K562 (cell line): Measurements from ENCODE around the gene CD82. TPM values are rescaled to one million over a fixed set of nuclear protein-coding genes. Genes with fewer than 3 reads are reported as not detected.

ENCODE experiments used
- CREM ChIP-seq: IDR thresholded peaks from 2 replicates; pipeline ENCODE4 v1.6.1; 2014; ENCODE audit warnings: antibody characterized with exemption, low read depth
- CTBP1 ChIP-seq: fragments of 450-650 bp; IDR thresholded peaks from 2 replicates; pipeline ENCODE4 v1.6.1; 2016; ENCODE audit warnings: borderline replicate concordance
- ETV6 ChIP-seq, 3 experiments: fragments of 150-350 bp in 1 of 3; sonication (generic) in 1 of 3; formaldehyde crosslinking in 1 of 3; IDR thresholded peaks; 2 replicates each; pipeline versions ENCODE4 v1.6.1 to v1.8.0; 2014 to 2022; ENCODE audit warnings: borderline replicate concordance in 2 of 3, low read depth in 2 of 3, antibody characterized with exemption in 1 of 3, low read length in 1 of 3, mild to moderate bottlenecking in 1 of 3, missing genetic modification reagents in 1 of 3
- HNRNPH1 ChIP-seq: fragments of 200-400 bp; formaldehyde crosslinking; optimal IDR thresholded peaks from 2 replicates; pipeline ENCODE3; 2017; ENCODE audit warnings: low read depth, mild to moderate bottlenecking, low read length, moderate library complexity
- KAT2B ChIP-seq: IDR thresholded peaks from one replicate; pipeline ENCODE4 v1.6.1; 2012; ENCODE audit warnings: low read depth, mild to moderate bottlenecking, control low read depth, inconsistent platforms, low read length, moderate library complexity
- MEF2A ChIP-seq: IDR thresholded peaks from 2 replicates; pipeline ENCODE4 v1.6.1; 2011; ENCODE audit warnings: low read depth, mild to moderate bottlenecking, low read length, moderate library complexity; ENCODE audit not compliant: control insufficient read depth
- POU5F1 ChIP-seq: fragments of 150-350 bp; IDR thresholded peaks from 2 replicates; pipeline ENCODE4 v1.6.1; 2014; ENCODE audit warnings: borderline replicate concordance, low read length, low read depth, mild to moderate bottlenecking; ENCODE audit not compliant: partially characterized antibody
- RBM17 ChIP-seq: fragments of 200-400 bp; formaldehyde crosslinking; IDR thresholded peaks from 2 replicates; pipeline ENCODE4 v1.6.1; 2017; ENCODE audit warnings: low read depth, mild to moderate bottlenecking, low read length, borderline replicate concordance
- RCOR1 ChIP-seq, 2 experiments: IDR thresholded peaks; 2 replicates each; pipeline ENCODE4 v1.6.1; 2012; ENCODE audit warnings: low read depth in 2 of 2, low read length in 2 of 2, borderline replicate concordance in 1 of 2, improper control_type of control experiment in 1 of 2
- RFX5 ChIP-seq: IDR thresholded peaks from 2 replicates; pipeline ENCODE4 v1.6.1; 2011; ENCODE audit warnings: low read depth, mild to moderate bottlenecking, improper control_type of control experiment, low read length
- STAT5B ChIP-seq: fragments of 250-450 bp; sonication (Bioruptor Pico); IDR thresholded peaks from 2 replicates; pipeline ENCODE4 v1.8.0; 2021; ENCODE audit warnings: mild to moderate bottlenecking, inconsistent platforms
- TEAD1 ChIP-seq, 2 experiments: fragments of 450-650 bp in 1 of 2; sonication (generic) in 1 of 2; formaldehyde crosslinking; IDR thresholded peaks; 2 replicates each; pipeline versions ENCODE4 v1.4.0 to v1.8.0; 2020 to 2022; ENCODE audit warnings: mild to moderate bottlenecking in 2 of 2, missing genetic modification reagents in 1 of 2
- TFAM ChIP-seq: fragments of 250-450 bp; sonication (Bioruptor Pico); conservative IDR thresholded peaks from 2 replicates; pipeline ENCODE4 v1.5.0; 2021; ENCODE audit warnings: mild to moderate bottlenecking, moderate library complexity
- ZNF57 ChIP-seq: fragments of 450-650 bp; formaldehyde crosslinking; IDR thresholded peaks from 2 replicates; pipeline ENCODE4 v1.4.0; 2020; ENCODE audit warnings: mild to moderate bottlenecking, moderate library complexity
- polyA plus RNA-seq, 8 experiments: library from polyadenylated mRNA; depleted of rRNA in 4 of 8; stranded (reverse) in 5 of 8; unstranded in 3 of 8; fragments of >200 nt; fragmentation: Nextera tagmentation in 2 of 8; fragmentation: Illumina TruSeq in 1 of 8; extraction: Ambion mirVana in 2 of 8; extraction: Trizol in 1 of 8; gene quantifications; 2 replicates each; pipeline versions ENCODE4 v1.2.1 to v1.2.3, GENCODE V29; 2011 to 2014; ENCODE audit warnings: inconsistent platforms in 1 of 8, missing spikeins in 1 of 8
- total RNA-seq, 7 experiments: library from RNA; depleted of rRNA in 6 of 7; stranded (reverse); fragments of >200 nt in 6 of 7; fragmentation: Illumina TruSeq in 2 of 7; extraction: Trizol in 2 of 7; gene quantifications; 2 replicates each; pipeline versions ENCODE4 v1.2.1 to v1.2.3, GENCODE V29; 2011 to 2021; ENCODE audit warnings: low replicate concordance in 1 of 7
- TF ChIP-seq, protein P1 (sequence below), 2 experiments: fragments of 450-650 bp; IDR thresholded peaks; 2 replicates each; pipeline ENCODE4 v1.6.1; 2016; ENCODE audit warnings: mild to moderate bottlenecking in 2 of 2, borderline replicate concordance in 1 of 2, low read depth in 1 of 2, moderate library complexity in 1 of 2
- TF ChIP-seq, protein P2 (sequence below): fragments of 450-650 bp; formaldehyde crosslinking; IDR thresholded peaks from 2 replicates; pipeline ENCODE4 v1.4.0; 2020; ENCODE audit warnings: mild to moderate bottlenecking, moderate library complexity
- TF ChIP-seq, protein P3 (sequence below): IDR thresholded peaks from 3 replicates; pipeline ENCODE4 v1.6.1; 2011; ENCODE audit warnings: borderline replicate concordance, mild to moderate bottlenecking; ENCODE audit not compliant: insufficient read length, insufficient read depth

The CD82 gene
- total and polyA plus RNA-seq, 9 of the 15 experiments (the other 6 are each of a cell fraction or from before 2014, with no cell fraction given) = 0.27 to 9.4 (median 3.0) TPM

DNA sequence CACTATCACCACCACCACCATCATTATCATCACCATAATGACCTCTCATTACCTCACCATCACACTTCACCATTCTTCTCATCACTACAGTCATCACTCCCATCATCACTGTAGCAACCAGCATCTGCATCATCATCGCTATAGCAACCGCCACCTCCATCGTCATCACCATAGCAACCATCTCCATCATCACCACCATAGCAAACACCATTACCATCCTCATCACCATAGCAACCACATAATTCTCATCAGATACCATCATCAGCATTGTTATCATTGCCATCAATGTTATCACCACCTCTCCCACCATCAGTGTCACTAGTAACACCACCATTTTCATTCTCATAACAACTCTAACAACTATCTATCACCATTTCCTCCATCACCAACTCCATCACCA, 23.1 kb upstream of the CD82 start (continued):
- TF ChIP-seq, protein P1, sequence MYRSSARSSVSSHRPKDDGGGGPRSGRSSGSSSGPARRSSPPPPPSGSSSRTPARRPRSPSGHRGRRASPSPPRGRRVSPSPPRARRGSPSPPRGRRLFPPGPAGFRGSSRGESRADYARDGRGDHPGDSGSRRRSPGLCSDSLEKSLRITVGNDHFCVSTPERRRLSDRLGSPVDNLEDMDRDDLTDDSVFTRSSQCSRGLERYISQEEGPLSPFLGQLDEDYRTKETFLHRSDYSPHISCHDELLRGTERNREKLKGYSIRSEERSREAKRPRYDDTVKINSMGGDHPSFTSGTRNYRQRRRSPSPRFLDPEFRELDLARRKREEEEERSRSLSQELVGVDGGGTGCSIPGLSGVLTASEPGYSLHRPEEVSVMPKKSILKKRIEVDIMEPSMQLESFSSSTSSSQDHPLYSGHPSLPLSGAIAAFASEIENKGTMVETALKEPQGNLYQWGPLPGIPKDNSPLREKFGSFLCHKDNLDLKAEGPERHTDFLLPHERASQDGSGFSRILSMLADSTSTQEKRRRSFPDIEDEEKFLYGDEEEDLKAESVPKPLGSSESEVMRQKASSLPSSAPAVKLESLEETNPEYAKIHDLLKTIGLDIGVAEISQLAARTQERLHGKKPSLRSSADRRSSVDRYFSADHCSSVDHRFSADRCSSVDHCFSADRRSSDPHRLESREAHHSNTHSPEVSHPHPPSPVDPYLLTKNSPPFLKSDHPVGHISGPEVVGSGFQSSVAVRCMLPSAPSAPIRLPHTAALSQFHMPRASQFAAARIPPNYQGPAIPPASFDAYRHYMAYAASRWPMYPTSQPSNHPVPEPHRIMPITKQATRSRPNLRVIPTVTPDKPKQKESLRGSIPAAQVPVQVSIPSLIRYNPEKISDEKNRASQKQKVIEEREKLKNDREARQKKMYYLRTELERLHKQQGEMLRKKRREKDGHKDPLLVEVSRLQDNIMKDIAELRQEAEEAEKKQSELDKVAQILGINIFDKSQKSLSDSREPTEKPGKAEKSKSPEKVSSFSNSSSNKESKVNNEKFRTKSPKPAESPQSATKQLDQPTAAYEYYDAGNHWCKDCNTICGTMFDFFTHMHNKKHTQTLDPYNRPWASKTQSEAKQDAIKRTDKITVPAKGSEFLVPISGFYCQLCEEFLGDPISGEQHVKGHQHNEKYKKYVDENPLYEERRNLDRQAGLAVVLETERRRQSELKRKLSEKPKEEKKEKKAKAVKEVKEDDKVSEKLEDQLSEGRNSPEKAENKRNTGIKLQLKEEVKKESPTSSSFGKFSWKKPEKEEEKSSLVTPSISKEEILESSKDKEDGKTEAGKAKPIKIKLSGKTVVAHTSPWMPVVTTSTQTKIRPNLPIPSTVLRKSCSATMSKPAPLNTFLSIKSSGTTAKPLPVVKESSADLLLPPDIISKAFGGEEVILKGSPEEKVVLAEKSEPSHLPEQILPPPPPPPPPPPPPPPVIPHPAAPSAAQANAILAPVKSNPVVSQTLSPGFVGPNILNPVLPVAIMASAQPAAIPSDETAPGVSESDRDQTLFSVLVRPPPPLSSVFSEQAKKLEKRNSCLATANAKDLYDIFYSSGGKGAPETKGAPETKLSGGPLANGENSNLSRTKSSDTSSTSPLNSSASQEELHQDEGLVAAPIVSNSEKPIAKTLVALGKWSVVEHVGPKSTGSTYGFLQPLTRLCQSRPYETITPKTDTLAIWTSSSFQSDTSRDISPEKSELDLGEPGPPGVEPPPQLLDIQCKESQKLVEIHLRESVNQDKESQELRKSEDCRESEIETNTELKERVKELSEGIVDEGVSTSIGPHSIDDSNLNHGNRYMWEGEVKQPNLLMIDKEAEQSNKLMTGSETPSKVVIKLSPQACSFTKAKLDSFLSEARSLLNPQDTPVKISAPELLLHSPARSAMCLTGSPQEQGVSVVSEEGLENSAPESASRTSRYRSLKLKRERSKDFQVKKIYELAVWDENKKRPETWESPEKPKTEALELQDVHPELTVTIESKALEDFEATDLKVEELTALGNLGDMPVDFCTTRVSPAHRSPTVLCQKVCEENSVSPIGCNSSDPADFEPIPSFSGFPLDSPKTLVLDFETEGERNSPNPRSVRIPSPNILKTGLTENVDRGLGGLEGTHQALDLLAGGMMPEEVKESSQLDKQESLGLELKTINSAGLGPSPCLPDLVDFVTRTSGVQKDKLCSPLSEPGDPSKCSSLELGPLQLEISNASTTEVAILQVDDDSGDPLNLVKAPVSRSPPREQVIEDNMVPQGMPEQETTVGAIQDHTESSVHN (IDR thresholded peaks at IDR 0.05; ENCODE audit: borderline replicate concordance in 1 of 2, low read depth in 1 of 2) = no peak
- TF ChIP-seq CREM (peak; percentile 53; the same call in 1 of the 2 replicates), POU5F1 (no peak), RFX5 (no peak), CTBP1 (peak; percentile 100), ZNF57 (CRISPR knock-in tag) (no peak), KAT2B (no peak), STAT5B (CRISPR knock-in tag) (no peak), RBM17 (no peak), TFAM (CRISPR knock-in tag) (no peak), ETV6 (IDR thresholded peaks at IDR 0.05; ENCODE audit: borderline replicate concordance in 1 of 2, low read depth in 2 of 2, low read length in 1 of 2) (no peak), ETV6 (CRISPR knock-in tag; IDR thresholded peaks at IDR 0.05; ENCODE audit: borderline replicate concordance) (no peak), TEAD1 (CRISPR knock-in tag; IDR thresholded peaks at IDR 0.05) (no peak), HNRNPH1 (no peak), RCOR1 (IDR thresholded peaks at IDR 0.05; ENCODE audit: borderline replicate concordance in 1 of 2, low read depth in 2 of 2, low read length in 2 of 2) (peak; percentile 96 to 100), MEF2A (no peak)
- TF ChIP-seq, protein P2, sequence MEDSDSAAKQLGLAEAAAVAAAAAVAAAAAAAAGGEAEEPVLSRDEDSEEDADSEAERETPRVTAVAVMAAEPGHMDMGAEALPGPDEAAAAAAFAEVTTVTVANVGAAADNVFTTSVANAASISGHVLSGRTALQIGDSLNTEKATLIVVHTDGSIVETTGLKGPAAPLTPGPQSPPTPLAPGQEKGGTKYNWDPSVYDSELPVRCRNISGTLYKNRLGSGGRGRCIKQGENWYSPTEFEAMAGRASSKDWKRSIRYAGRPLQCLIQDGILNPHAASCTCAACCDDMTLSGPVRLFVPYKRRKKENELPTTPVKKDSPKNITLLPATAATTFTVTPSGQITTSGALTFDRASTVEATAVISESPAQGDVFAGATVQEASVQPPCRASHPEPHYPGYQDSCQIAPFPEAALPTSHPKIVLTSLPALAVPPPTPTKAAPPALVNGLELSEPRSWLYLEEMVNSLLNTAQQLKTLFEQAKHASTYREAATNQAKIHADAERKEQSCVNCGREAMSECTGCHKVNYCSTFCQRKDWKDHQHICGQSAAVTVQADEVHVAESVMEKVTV (CRISPR knock-in tag) = no peak
- TF ChIP-seq, protein P3, sequence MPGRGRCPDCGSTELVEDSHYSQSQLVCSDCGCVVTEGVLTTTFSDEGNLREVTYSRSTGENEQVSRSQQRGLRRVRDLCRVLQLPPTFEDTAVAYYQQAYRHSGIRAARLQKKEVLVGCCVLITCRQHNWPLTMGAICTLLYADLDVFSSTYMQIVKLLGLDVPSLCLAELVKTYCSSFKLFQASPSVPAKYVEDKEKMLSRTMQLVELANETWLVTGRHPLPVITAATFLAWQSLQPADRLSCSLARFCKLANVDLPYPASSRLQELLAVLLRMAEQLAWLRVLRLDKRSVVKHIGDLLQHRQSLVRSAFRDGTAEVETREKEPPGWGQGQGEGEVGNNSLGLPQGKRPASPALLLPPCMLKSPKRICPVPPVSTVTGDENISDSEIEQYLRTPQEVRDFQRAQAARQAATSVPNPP = no peak
